Mucosa of rectum (tissue), 2 donors: ENCODE results near the gene UBASH3A.

Experiments used
- H3K27ac ChIP-seq, 2 donors: one replicate each; pipeline ENCODE4 v1.7.0; 2013; ENCODE audit warnings: inconsistent platforms in 2 of 2, low read depth in 2 of 2, low read length in 2 of 2
- H3K27me3 ChIP-seq, 2 donors: one replicate each; pipeline ENCODE4 v1.7.0; 2013; ENCODE audit warnings: low read length in 2 of 2; ENCODE audit not compliant: control insufficient read depth in 2 of 2, insufficient read depth in 2 of 2
- H3K36me3 ChIP-seq, 2 donors: one replicate each; pipeline ENCODE4 v1.7.0; 2013; ENCODE audit warnings: low read length in 2 of 2; ENCODE audit not compliant: control insufficient read depth in 2 of 2, insufficient read depth in 2 of 2
- H3K4me1 ChIP-seq, 2 donors: one replicate each; pipeline ENCODE4 v1.7.0; 2013; ENCODE audit warnings: low read length in 2 of 2, mild to moderate bottlenecking in 1 of 2; ENCODE audit not compliant: control insufficient read depth in 2 of 2, insufficient read depth in 2 of 2
- H3K4me3 ChIP-seq, 2 donors: one replicate each; pipeline ENCODE4 v1.7.0; 2013; ENCODE audit warnings: low read length in 2 of 2
- H3K9ac ChIP-seq, 2 donors: one replicate each; pipeline ENCODE4 v1.7.0; 2013; ENCODE audit warnings: low read length in 2 of 2, low read depth in 1 of 2, mild to moderate bottlenecking in 1 of 2
- H3K9me3 ChIP-seq, 2 donors: one replicate each; pipeline ENCODE4 v1.7.0; 2013; ENCODE audit warnings: low read length in 2 of 2; ENCODE audit not compliant: control insufficient read depth in 2 of 2
- donor health status: healthy.
- donor health status: Normal muscosa, but diverticular disease.

The UBASH3A gene, protein sequence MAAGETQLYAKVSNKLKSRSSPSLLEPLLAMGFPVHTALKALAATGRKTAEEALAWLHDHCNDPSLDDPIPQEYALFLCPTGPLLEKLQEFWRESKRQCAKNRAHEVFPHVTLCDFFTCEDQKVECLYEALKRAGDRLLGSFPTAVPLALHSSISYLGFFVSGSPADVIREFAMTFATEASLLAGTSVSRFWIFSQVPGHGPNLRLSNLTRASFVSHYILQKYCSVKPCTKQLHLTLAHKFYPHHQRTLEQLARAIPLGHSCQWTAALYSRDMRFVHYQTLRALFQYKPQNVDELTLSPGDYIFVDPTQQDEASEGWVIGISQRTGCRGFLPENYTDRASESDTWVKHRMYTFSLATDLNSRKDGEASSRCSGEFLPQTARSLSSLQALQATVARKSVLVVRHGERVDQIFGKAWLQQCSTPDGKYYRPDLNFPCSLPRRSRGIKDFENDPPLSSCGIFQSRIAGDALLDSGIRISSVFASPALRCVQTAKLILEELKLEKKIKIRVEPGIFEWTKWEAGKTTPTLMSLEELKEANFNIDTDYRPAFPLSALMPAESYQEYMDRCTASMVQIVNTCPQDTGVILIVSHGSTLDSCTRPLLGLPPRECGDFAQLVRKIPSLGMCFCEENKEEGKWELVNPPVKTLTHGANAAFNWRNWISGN

GRCh38 chr21:42403611-42404231 is at the start of gene UBASH3A:
UBASH3A (plus strand) TSS chr21:42403902; CDS start chr21:42403946, 44 bp downstream.
- Histone ChIP-seq H3K9ac (no peak within 1 kb of the TSS), H3K36me3 (no peaks in the 10 kb centered on the region), H3K4me3 (peak within 1 kb of the TSS in 1 of 2 donors; percentile 50), H3K27me3 (no peaks in the 10 kb centered on the region), H3K9me3 (no peaks in the 10 kb centered on the region), H3K27ac (peak within 1 kb of the TSS in 1 of 2 donors; percentile 48), H3K4me1 (no peaks in the 10 kb centered on the region)

- H3K27me3 ChIP-seq, result no peaks in the 10 kb centered on the region
Observed at GRCh38 chr21:42356046-42356445, 47.7 kb upstream of the UBASH3A start.

GRCh38 chr21:42356650-42357049 is 47.1 kb upstream of the UBASH3A start:
- no peaks in the 10 kb centered on the region for H3K4me1 ChIP-seq
- H3K9me3 ChIP-seq, result peaks cover 0 to 8% of the 10 kb centered on the region in 2 donors
- H3K27ac ChIP-seq, result peak overlapping the region in 1 of 2 donors; percentile 5
- H3K27me3 ChIP-seq, result no peaks in the 10 kb centered on the region
- H3K9ac ChIP-seq, result no peak overlapping the region
- no peaks in the 10 kb centered on the region for H3K36me3 ChIP-seq
- no peak overlapping the region for H3K4me3 ChIP-seq

More at GRCh38 chr21:42356046-42356445, 47.7 kb upstream of the UBASH3A start:
- Histone ChIP-seq H3K9me3 (peaks cover 0 to 8% of the 10 kb centered on the region in 2 donors), H3K9ac (no peak overlapping the region), H3K4me3 (no peak overlapping the region), H3K36me3 (no peaks in the 10 kb centered on the region), H3K27ac (no peak overlapping the region), H3K4me1 (no peaks in the 10 kb centered on the region)

GRCh38 chr21:42357307-42357706 is 46.4 kb upstream of the UBASH3A start:
- H3K27ac ChIP-seq, result peak overlapping the region; percentile 5 to 64
- no peak overlapping the region for H3K9ac ChIP-seq
- H3K27me3 ChIP-seq, result no peaks in the 10 kb centered on the region

DNA sequence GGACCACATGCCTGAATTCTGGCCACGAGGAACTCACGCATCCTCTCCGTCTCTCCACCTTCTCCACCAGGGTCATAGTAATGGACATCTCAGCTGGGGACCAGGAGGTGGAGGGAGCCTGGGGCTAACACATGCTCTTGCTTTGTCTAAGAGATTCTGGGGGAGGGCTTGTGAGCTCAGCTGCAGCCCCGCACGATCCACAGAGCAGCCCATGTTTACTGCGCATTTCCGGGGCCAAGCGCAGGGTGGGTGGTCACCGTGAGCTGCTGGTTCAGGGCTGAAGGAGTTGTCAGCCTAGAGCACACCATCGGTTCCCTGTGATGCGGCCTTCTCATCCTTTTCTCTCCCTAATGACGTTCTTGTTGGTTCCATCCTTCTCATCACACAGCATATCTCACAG is 45.4 kb upstream of the UBASH3A start:
- Histone ChIP-seq H3K27me3 (no peaks in the 10 kb centered on the region), H3K9me3 (peaks cover 0 to 8% of the 10 kb centered on the region in 2 donors), H3K36me3 (no peaks in the 10 kb centered on the region), H3K4me1 (no peaks in the 10 kb centered on the region), H3K9ac (no peak overlapping the region), H3K27ac (no peak overlapping the region), H3K4me3 (no peak overlapping the region)

More at GRCh38 chr21:42357307-42357706, 46.4 kb upstream of the UBASH3A start:
- Histone ChIP-seq H3K4me1 (no peaks in the 10 kb centered on the region), H3K36me3 (no peaks in the 10 kb centered on the region), H3K9me3 (peaks cover 0 to 8% of the 10 kb centered on the region in 2 donors), H3K4me3 (no peak overlapping the region)

- Histone ChIP-seq H3K9ac (no peak overlapping the region), H3K4me3 (no peak overlapping the region), H3K27me3 (no peaks in the 10 kb centered on the region), H3K36me3 (no peaks in the 10 kb centered on the region), H3K4me1 (no peaks in the 10 kb centered on the region), H3K9me3 (peaks cover 0 to 8% of the 10 kb centered on the region in 2 donors), H3K27ac (no peak overlapping the region)
Observed at GRCh38 chr21:42358937-42359336, 44.8 kb upstream of the UBASH3A start.

DNA sequence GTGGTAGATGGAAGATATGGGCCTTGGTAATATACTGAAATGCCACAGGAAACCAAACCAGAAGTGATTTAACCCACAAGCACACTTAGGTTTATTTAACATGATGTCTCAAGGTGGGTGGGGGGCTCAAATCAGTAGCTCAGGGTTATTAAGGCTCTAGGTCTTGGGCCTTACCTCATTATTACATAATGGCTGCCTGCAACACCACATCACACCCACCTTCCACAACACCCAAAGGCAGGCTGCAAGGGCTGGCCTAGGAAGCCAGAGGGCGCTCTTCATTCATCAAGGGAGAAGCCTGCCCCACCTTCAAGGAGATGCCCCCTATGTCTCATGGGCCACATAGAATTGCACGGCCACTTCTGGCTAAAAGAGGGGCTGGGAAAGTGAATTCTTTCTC is 43.4 kb upstream of the UBASH3A start:
- peaks cover 0 to 8% of the 10 kb centered on the region in 2 donors for H3K9me3 ChIP-seq

DNA sequence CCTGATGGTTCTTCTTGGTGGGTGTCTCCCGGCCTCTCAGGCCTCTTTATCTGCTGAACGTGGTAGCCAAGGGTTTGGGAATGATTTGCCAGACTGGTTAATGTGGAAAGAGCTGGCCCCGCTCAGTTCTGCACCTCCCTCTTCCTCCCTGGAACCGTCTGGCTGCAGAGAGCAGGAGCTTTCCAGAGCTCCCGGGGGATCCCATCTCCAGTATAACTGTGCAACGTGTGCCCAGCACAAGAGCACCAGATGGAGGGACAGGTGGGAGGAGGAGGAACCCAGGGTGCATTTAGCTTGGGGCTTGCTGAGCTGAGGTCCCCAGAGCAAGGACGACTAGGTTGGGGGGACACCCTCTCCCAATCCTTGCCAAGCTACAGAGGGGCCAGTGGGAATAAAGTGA is 42.4 kb upstream of the UBASH3A start:
- Histone ChIP-seq H3K9me3 (peaks cover 0 to 5% of the 10 kb centered on the region in 2 donors), H3K27me3 (no peaks in the 10 kb centered on the region)

More for the DNA sequence above, 43.4 kb upstream of the UBASH3A start:
- Histone ChIP-seq H3K4me1 (no peaks in the 10 kb centered on the region), H3K27me3 (no peaks in the 10 kb centered on the region), H3K36me3 (no peaks in the 10 kb centered on the region), H3K9ac (no peak overlapping the region), H3K4me3 (no peak overlapping the region), H3K27ac (no peak overlapping the region)

GRCh38 chr21:42362198-42362597 is 41.5 kb upstream of the UBASH3A start:
- H3K9ac ChIP-seq, result no peak overlapping the region
- no peak overlapping the region for H3K27ac ChIP-seq
- peaks cover 8 to 15% of the 10 kb centered on the region in 2 donors for H3K4me1 ChIP-seq
- no peaks in the 10 kb centered on the region for H3K36me3 ChIP-seq
- peaks cover 0 to 3% of the 10 kb centered on the region in 2 donors for H3K9me3 ChIP-seq
- H3K27me3 ChIP-seq, result no peaks in the 10 kb centered on the region
- H3K4me3 ChIP-seq, result no peak overlapping the region

More for the DNA sequence above, 42.4 kb upstream of the UBASH3A start:
- no peak overlapping the region for H3K4me3 ChIP-seq
- H3K27ac ChIP-seq, result no peak overlapping the region
- no peak overlapping the region for H3K9ac ChIP-seq
- peaks cover 2 to 6% of the 10 kb centered on the region in 2 donors for H3K4me1 ChIP-seq
- H3K36me3 ChIP-seq, result no peaks in the 10 kb centered on the region

GRCh38 chr21:42362700-42363099 is 41.0 kb upstream of the UBASH3A start:
- Histone ChIP-seq H3K27me3 (no peaks in the 10 kb centered on the region), H3K27ac (no peak overlapping the region), H3K36me3 (no peaks in the 10 kb centered on the region), H3K4me3 (no peak overlapping the region), H3K4me1 (peaks cover 11 to 20% of the 10 kb centered on the region in 2 donors), H3K9me3 (peaks cover 0 to 3% of the 10 kb centered on the region in 2 donors), H3K9ac (no peak overlapping the region)
